ENCODE data around the gene DNAH9.

The DNAH9 gene

DNA sequence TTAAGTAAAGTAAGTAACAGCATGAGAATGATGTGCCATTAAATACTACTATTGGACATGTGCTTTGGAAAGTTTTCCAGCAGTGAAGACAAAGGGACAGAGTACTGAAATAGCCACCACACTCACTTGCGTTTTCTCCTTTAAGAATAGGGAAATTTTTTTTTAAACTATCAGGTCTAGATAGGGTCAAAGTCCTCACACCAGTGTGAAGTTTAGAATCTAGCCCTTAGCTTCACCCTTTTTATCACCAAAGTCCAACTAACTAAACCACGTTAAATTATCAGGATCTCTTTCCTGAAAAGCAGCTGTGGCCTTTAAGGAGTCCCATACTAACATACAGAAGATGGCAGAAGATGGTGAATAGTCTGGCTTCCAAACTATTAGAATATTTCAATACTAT lies 218.1 kb downstream of the DNAH9 start:
- no peak overlapping the region for H3K4me3 ChIP-seq (ENCODE audit: low read depth, low read length)
- TF ChIP-seq CTCF (IDR thresholded peaks at IDR 0.05; ENCODE audit: low read depth, low read length) = no peak

GRCh38 chr17:11823862-11824261 lies 225.6 kb downstream of the DNAH9 start:
- no peak overlapping the region for H3K4me3 ChIP-seq (ENCODE audit: low read depth, low read length)
- TF ChIP-seq CTCF (IDR thresholded peaks at IDR 0.05; ENCODE audit: low read depth, low read length) = no peak

DNA sequence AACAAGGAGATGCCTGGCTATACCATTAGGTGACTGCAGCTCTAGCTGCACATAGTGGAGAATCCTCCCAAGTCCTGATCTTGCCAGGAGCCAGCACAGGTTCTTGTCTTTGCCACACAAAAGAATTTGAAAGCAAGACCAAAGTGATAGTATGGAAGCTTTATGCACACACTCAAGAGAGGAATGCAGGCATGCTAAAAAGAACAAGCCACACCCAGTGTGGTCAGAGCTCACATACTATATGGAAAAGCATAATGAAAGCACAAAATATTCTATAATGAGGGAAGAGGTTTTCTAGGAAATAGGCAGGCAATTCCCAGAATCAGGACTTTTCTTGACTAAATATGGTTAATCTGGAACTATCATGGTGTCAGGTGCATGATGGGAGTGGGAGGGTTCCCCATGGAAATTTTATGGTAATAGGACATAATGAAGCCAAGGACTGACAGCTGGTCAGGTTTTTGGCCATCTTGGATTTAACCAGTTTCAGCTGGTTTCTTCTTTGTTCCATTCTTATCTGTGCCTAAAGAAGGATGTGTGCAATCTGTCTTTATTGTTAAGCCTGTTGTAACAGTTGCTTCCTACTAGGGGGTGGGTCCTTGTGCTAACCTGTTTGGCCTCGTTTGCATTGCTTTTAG lies 227.4 kb downstream of the DNAH9 start:
- TF ChIP-seq CTCF (IDR thresholded peaks at IDR 0.05; ENCODE audit: low read depth, low read length) = no peak
- no peak overlapping the region for H3K4me3 ChIP-seq (ENCODE audit: low read depth, low read length)

DNA sequence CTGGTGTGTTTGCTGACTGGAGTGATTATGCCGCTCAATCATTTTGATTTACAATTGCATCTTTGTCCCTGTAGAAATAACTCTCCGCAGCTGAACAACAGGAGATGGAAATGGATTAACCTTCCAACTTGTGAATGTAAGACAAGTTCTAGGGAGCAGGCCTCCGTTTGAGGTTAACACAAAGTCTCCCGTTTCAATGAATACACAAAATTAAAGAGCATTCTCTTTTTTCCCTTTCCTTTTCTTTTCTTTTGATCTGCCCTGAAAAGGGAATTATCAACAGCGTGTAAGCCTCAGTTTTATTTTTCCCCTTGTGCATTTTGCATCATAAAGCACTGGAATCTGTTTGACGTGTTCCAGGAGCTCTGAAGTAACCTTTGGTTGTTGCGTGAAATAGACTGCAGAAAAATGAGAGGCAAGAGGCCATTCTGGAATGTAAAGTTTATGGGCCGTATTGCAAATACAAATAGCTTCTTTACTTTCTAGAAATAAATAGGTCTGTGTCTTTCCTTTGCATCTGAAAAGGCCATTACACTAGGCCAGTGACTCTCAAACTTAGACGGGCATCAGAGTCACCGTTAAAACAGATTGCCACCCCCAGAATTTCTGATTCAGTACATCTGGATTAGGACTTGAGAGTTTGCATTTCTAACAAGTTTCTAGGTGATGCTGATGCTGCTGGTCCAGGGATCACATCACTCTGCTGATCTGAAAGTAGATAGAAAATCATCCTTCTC lies 234.3 kb downstream of the DNAH9 start:
- TF ChIP-seq CTCF (IDR thresholded peaks at IDR 0.05; ENCODE audit: low read depth, low read length) = no peak
- H3K4me3 ChIP-seq (ENCODE audit: low read depth, low read length) = no peak overlapping the region

GRCh38 chr17:11836508-11836907 lies 238.2 kb downstream of the DNAH9 start:
- H3K4me3 ChIP-seq (ENCODE audit: low read depth, low read length) = no peak overlapping the region
- TF ChIP-seq CTCF (IDR thresholded peaks at IDR 0.05; ENCODE audit: low read depth, low read length) = no peak

DNA sequence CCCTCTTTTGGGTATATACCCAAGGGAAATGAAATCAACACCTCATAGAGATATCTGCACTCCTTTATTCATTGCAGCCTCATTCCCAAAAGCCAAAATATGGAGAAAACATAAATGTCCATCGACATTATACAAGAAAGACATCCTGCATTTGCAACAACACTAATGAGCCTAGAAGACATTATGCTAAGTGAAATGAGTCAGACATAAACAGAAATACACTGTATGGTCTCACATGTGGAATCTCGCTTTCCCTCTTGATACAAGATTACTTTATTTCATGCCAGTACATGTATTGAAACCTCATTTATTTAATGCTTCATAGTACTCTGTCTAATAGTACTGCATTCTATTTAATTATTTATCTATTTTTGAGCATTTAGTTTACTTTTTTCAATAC lies 241.8 kb downstream of the DNAH9 start:
- TF ChIP-seq CTCF (IDR thresholded peaks at IDR 0.05; ENCODE audit: low read depth, low read length) = no peak
- no peak overlapping the region for H3K4me3 ChIP-seq (ENCODE audit: low read depth, low read length)

GRCh38 chr17:11840831-11841230 lies 242.6 kb downstream of the DNAH9 start:
- no peak overlapping the region for H3K4me3 ChIP-seq (ENCODE audit: low read depth, low read length)
- no peak for TF ChIP-seq CTCF (IDR thresholded peaks at IDR 0.05; ENCODE audit: low read depth, low read length)

All from WI38 (cell line).